NCI-H2107 (cell line): ENCODE results near the gene ARMC10.
"Not testable (repeated sequence)": the region's sequence is repeated elsewhere in the genome, so short reads cannot be mapped to it uniquely, and the experiment has no call there.

Experiments used
- DNase-seq: peaks from one replicate; lab custom pipeline; 2025; lab: John Stamatoyannopoulos, UW

Gene ARMC10

GRCh38 chr7:103078226-103078625, 3.3 kb downstream of the ARMC10 start:
- not testable (repeated sequence) for DNase-seq

- no peak for DNase-seq
Observed at GRCh38 chr7:103079836-103080235, 4.9 kb downstream of the ARMC10 start.

GRCh38 chr7:103080923-103081322, 6.0 kb downstream of the ARMC10 start:
- no peak for DNase-seq

- DNase-seq = no peak
Observed at GRCh38 chr7:103082497-103082896, 7.6 kb downstream of the ARMC10 start.

GRCh38 chr7:103083210-103083609, 8.3 kb downstream of the ARMC10 start:
- DNase-seq = no peak

GRCh38 chr7:103092321-103092720, 17.4 kb downstream of the ARMC10 start:
- DNase-seq = not testable (repeated sequence)

- DNase-seq = no peak
Observed at GRCh38 chr7:103093429-103093828, 18.5 kb downstream of the ARMC10 start.

GRCh38 chr7:103094102-103094501, 19.2 kb downstream of the ARMC10 start:
- no peak for DNase-seq

- DNase-seq = not testable (repeated sequence)
Observed at GRCh38 chr7:103095558-103095957, 20.6 kb downstream of the ARMC10 start.

GRCh38 chr7:103097041-103097440, 22.1 kb downstream of the ARMC10 start:
- no peak for DNase-seq

GRCh38 chr7:103100348-103100747, 25.4 kb downstream of the ARMC10 start:
- no peak for DNase-seq

- no peak for DNase-seq
Observed at GRCh38 chr7:103101543-103101942, 26.6 kb downstream of the ARMC10 start.

GRCh38 chr7:103106005-103106702, 31.2 kb downstream of the ARMC10 start:
- no peak for DNase-seq

GRCh38 chr7:103106703-103107070, 31.7 kb downstream of the ARMC10 start:
- DNase-seq = not testable (repeated sequence)

- DNase-seq = no peak
Observed at GRCh38 chr7:103113164-103113563, 38.2 kb downstream of the ARMC10 start.

GRCh38 chr7:103114576-103115008, 39.7 kb downstream of the ARMC10 start:
- DNase-seq = no peak

GRCh38 chr7:103115771-103116170, 40.8 kb downstream of the ARMC10 start:
- DNase-seq = no peak

- no peak for DNase-seq
Observed at GRCh38 chr7:103116511-103116910, 41.6 kb downstream of the ARMC10 start.

- DNase-seq = no peak
Observed at GRCh38 chr7:103116991-103117390, 42.1 kb downstream of the ARMC10 start.

- DNase-seq = no peak
Observed at GRCh38 chr7:103117465-103117864, 42.5 kb downstream of the ARMC10 start.

GRCh38 chr7:103119791-103120291, 44.9 kb downstream of the ARMC10 start:
- no peak for DNase-seq

- no peak for DNase-seq
Observed at GRCh38 chr7:103120362-103120761, 45.4 kb downstream of the ARMC10 start.

- DNase-seq = no peak
Observed at GRCh38 chr7:103121641-103122040, 46.7 kb downstream of the ARMC10 start.

GRCh38 chr7:103123529-103123928, 48.6 kb downstream of the ARMC10 start:
- no peak for DNase-seq
